GM12878 (cell line): ENCODE measurements around the gene YBX2. TPM values are rescaled to one million over a fixed set of nuclear protein-coding genes. Genes with fewer than 3 reads are reported as not detected.
A peak's percentile ranks its signal among the peaks of the same experiment; 100 is the strongest.

Experiments used
- ATAC-seq: fragments of 200-7000 bp; cut with Tn5 transposase; 3 replicates; pipeline ENCODE4 v1.9.1; 2020; ENCODE audit warnings: mild to moderate bottlenecking, moderate library complexity
- BruUV-seq: library from RNA; stranded (reverse); fragments of 400-500 nt; replicated peaks from 2 replicates; lab custom pipeline; 2021; lab: Mats Ljungman, UMichigan
- CTCF ChIA-PET: fragments of 300-600 bp; sonication (Branson Sonifier 250); formaldehyde crosslinking; extraction: SDS; loops from one replicate; lab custom pipeline; 2021; ENCODE audit warnings: inconsistent platforms; lab: Yijun Ruan, JAX
- POLR2A ChIA-PET: fragments of 350-600 bp; formaldehyde crosslinking; extraction: SDS; loops from one replicate; lab custom pipeline; 2021; ENCODE audit warnings: inconsistent platforms; lab: Charles Lee
- RAD21 ChIA-PET: fragments of 300-600 bp; sonication (Branson Sonifier 250); formaldehyde crosslinking; loops from one replicate; lab custom pipeline; 2023; ENCODE audit warnings: antibody characterized with exemption; ENCODE audit not compliant: unreplicated experiment; lab: Charles Lee
- SMC1A ChIA-PET: fragments of 300-600 bp; sonication (Branson Sonifier 250); formaldehyde crosslinking; loops from one replicate; lab custom pipeline; 2023; ENCODE audit not compliant: unreplicated experiment, uncharacterized antibody; lab: Charles Lee
- DNase-seq: peaks from one replicate; pipeline ENCODE4 v3.0.0-alpha.2; 2011; ENCODE audit warnings: low read depth, low spot score
- FAIRE-seq: peaks from 3 replicates; lab custom pipeline; 2011; peaks lifted over from hg19 to GRCh38; lab: Jason Lieb, UNC
- H2AFZ ChIP-seq: 2 replicates; pipeline ENCODE4 v1.6.0; 2011; ENCODE audit warnings: low read depth, low read length, control low read depth; ENCODE audit not compliant: control insufficient read depth
- H3K27ac ChIP-seq: 2 replicates; pipeline ENCODE4 v1.5.1; 2011; ENCODE audit warnings: control low read depth; ENCODE audit not compliant: control insufficient read depth, insufficient read depth
- H3K27me3 ChIP-seq, 2 experiments: replicated peaks in 1 of 2; 2 replicates each; pipeline versions ENCODE4 v1.6.0 to v1.6.1; 2011; ENCODE audit warnings: low read length in 1 of 2; ENCODE audit not compliant: control insufficient read depth in 2 of 2, insufficient read depth in 2 of 2
- H3K36me3 ChIP-seq, 2 experiments: 2 replicates each; pipeline ENCODE4 v1.5.1; 2011; ENCODE audit warnings: low read length in 1 of 2; ENCODE audit not compliant: control insufficient read depth in 2 of 2, insufficient read depth in 2 of 2
- H3K4me1 ChIP-seq: 2 replicates; pipeline ENCODE4 v1.6.1; 2011; ENCODE audit warnings: mild to moderate bottlenecking, low read length, moderate library complexity, mixed read lengths; ENCODE audit not compliant: control insufficient read depth, insufficient read depth
- H3K4me2 ChIP-seq: 2 replicates; pipeline ENCODE4 v1.6.0; 2011; ENCODE audit warnings: control low read depth; ENCODE audit not compliant: control insufficient read depth, insufficient read depth
- H3K4me3 ChIP-seq: fragments of 200-600 bp; sonication (generic); 2 replicates; pipeline ENCODE4 v1.5.1; 2016
- H3K79me2 ChIP-seq: 2 replicates; pipeline ENCODE4 v1.6.0; 2011; ENCODE audit warnings: low read length; ENCODE audit not compliant: control insufficient read depth, insufficient read depth
- H3K9ac ChIP-seq: 2 replicates; pipeline ENCODE4 v1.8.0; 2011; ENCODE audit warnings: low read length, control low read depth, mixed read lengths; ENCODE audit not compliant: control insufficient read depth, insufficient read depth
- H3K9me3 ChIP-seq: replicated peaks from 3 replicates; pipeline ENCODE4 v1.5.1; 2011; ENCODE audit warnings: mild to moderate bottlenecking, low read length; ENCODE audit not compliant: control insufficient read depth, insufficient read depth
- H4K20me1 ChIP-seq: 2 replicates; pipeline ENCODE4 v1.6.0; 2011; ENCODE audit not compliant: control insufficient read depth, insufficient read depth
- CHD1 ChIP-seq: IDR thresholded peaks from 2 replicates; pipeline ENCODE4 v1.6.1; 2012; ENCODE audit warnings: low read depth, low read length, improper control_type of control experiment
- CHD4 ChIP-seq: fragments of 200-600 bp; sonication (generic); IDR thresholded peaks from 2 replicates; pipeline ENCODE4 v1.6.1; 2016; ENCODE audit warnings: mild to moderate bottlenecking
- CREM ChIP-seq: IDR thresholded peaks from 2 replicates; pipeline ENCODE4 v1.6.1; 2014; ENCODE audit warnings: antibody characterized with exemption, low read depth
- FOS ChIP-seq: IDR thresholded peaks from 3 replicates; pipeline ENCODE4 v1.6.1; 2011; ENCODE audit warnings: borderline replicate concordance; ENCODE audit not compliant: insufficient read length; ENCODE audit errors: extremely low read depth
- FOXK2 ChIP-seq: fragments of 450-650 bp; IDR thresholded peaks from 2 replicates; pipeline ENCODE4 v1.6.1; 2017; ENCODE audit warnings: mild to moderate bottlenecking, moderate library complexity
- HDAC6 ChIP-seq: fragments of 200-600 bp; sonication (generic); IDR thresholded peaks from one replicate; pipeline ENCODE4 v1.8.0; 2017; ENCODE audit warnings: antibody characterized with exemption; ENCODE audit not compliant: unreplicated experiment
- IRF4 ChIP-seq: IDR thresholded peaks from 2 replicates; pipeline ENCODE4 v1.6.1; 2011; ENCODE audit warnings: low read depth, low read length
- MEF2A ChIP-seq: IDR thresholded peaks from 2 replicates; pipeline ENCODE4 v1.6.1; 2011; ENCODE audit warnings: low read depth, mild to moderate bottlenecking, low read length, moderate library complexity; ENCODE audit not compliant: insufficient read depth
- MEF2B ChIP-seq: fragments of 450-650 bp; IDR thresholded peaks from 2 replicates; pipeline ENCODE4 v1.6.1; 2018; ENCODE audit warnings: mild to moderate bottlenecking, moderate library complexity; ENCODE audit not compliant: partially characterized antibody, poor library complexity, severe bottlenecking
- NFXL1 ChIP-seq: fragments of 450-650 bp; IDR thresholded peaks from 2 replicates; pipeline ENCODE4 v1.6.1; 2017; ENCODE audit warnings: antibody characterized with exemption, mild to moderate bottlenecking, borderline replicate concordance
- RAD21 ChIP-seq: IDR thresholded peaks from 2 replicates; pipeline ENCODE4 v1.6.1; 2011; ENCODE audit warnings: mild to moderate bottlenecking, low read depth, low read length, moderate library complexity; ENCODE audit not compliant: insufficient read depth
- RB1 ChIP-seq: fragments of 450-650 bp; formaldehyde crosslinking; IDR thresholded peaks from 2 replicates; pipeline ENCODE4 v1.6.1; 2017; ENCODE audit warnings: mild to moderate bottlenecking, borderline replicate concordance
- RELA ChIP-seq: fragments of 450-650 bp; IDR thresholded peaks from 2 replicates; pipeline ENCODE4 v1.8.0; 2014; ENCODE audit warnings: borderline replicate concordance; ENCODE audit not compliant: partially characterized antibody
- SIX5 ChIP-seq: IDR thresholded peaks from 2 replicates; pipeline ENCODE4 v1.6.1; 2011; ENCODE audit warnings: mild to moderate bottlenecking, low read depth, low read length, moderate library complexity; ENCODE audit not compliant: severe bottlenecking
- SMAD1 ChIP-seq: fragments of 450-650 bp; IDR thresholded peaks from 2 replicates; pipeline ENCODE4 v1.6.1; 2018; ENCODE audit warnings: mild to moderate bottlenecking, low read depth; ENCODE audit not compliant: partially characterized antibody
- SMAD5 ChIP-seq: IDR thresholded peaks from 2 replicates; pipeline ENCODE4 v1.6.1; 2016; ENCODE audit warnings: antibody characterized with exemption, low read depth
- SUZ12 ChIP-seq: fragments of 200-600 bp; sonication (generic); IDR thresholded peaks from one replicate; pipeline ENCODE4 v1.6.1; 2018; ENCODE audit warnings: antibody characterized with exemption, mild to moderate bottlenecking; ENCODE audit not compliant: unreplicated experiment
- TARDBP ChIP-seq: IDR thresholded peaks from 2 replicates; pipeline ENCODE4 v1.6.1; 2016; ENCODE audit warnings: borderline replicate concordance
- TBL1XR1 ChIP-seq: IDR thresholded peaks from 2 replicates; pipeline ENCODE4 v1.6.1; 2012; ENCODE audit warnings: low read depth, low read length, improper control_type of control experiment
- ZNF217 ChIP-seq: fragments of 450-650 bp; IDR thresholded peaks from 2 replicates; pipeline ENCODE4 v1.6.1; 2017; ENCODE audit warnings: antibody characterized with exemption, mild to moderate bottlenecking
- ZNF24 ChIP-seq: fragments of 450-650 bp; IDR thresholded peaks from 2 replicates; pipeline ENCODE4 v1.6.1; 2017; ENCODE audit warnings: antibody characterized with exemption, mild to moderate bottlenecking
- WGBS: methylation state at CpG from one replicate; pipeline ENCODE4 v1.1.6; 2016; ENCODE audit warnings: low lambda C conversion rate; ENCODE audit not compliant: insufficient replicate concordance, insufficient coverage; ENCODE audit errors: missing lambda C conversion rate; 5-methylcytosine and 5-hydroxymethylcytosine counted together
- in situ Hi-C: fragments of 300-500 bp; cut with MboI; formaldehyde crosslinking; loops from 9 replicates; pipeline ENCODE4 v1.14.3; 2018; ENCODE audit warnings: mixed read lengths
- intact Hi-C: fragments of 100-400 bp; cut with micrococcal nuclease; formaldehyde crosslinking; loops from one replicate; pipeline ENCODE4 v1.14.2; 2022; ENCODE audit not compliant: unreplicated experiment
- polyA plus RNA-seq, 11 experiments: library from polyadenylated mRNA; depleted of rRNA in 4 of 11; unstranded in 6 of 11; stranded (reverse) in 5 of 11; fragments of >200 nt; fragmentation: Nextera tagmentation in 4 of 11; fragmentation: Illumina TruSeq in 1 of 11; extraction: Ambion mirVana in 4 of 11; extraction: Trizol in 1 of 11; gene quantifications; 1 replicate in 1 of 11; 2 replicates in 10 of 11; pipeline versions ENCODE4 v1.2.1 to v1.2.3, GENCODE V29; 2011 to 2016; ENCODE audit warnings: inconsistent platforms in 2 of 11, missing spikeins in 2 of 11, low read depth in 1 of 11
- total RNA-seq, 4 experiments: library from RNA; depleted of rRNA in 3 of 4; stranded (reverse); fragments of >200 nt in 3 of 4; fragmentation: Illumina TruSeq in 1 of 4; extraction: Trizol in 1 of 4; gene quantifications; 2 replicates each; pipeline versions ENCODE4 v1.2.1 to v1.2.3, GENCODE V29; 2013 to 2021
- TF ChIP-seq, protein P1 (sequence below): IDR thresholded peaks from 2 replicates; pipeline ENCODE4 v1.6.1; 2011; ENCODE audit warnings: borderline replicate concordance, low read depth, mild to moderate bottlenecking, moderate library complexity, mixed read lengths, low read length; ENCODE audit not compliant: insufficient read depth; ENCODE audit errors: extremely low read length
- TF ChIP-seq, protein P2 (sequence below): fragments of 450-650 bp; IDR thresholded peaks from 2 replicates; pipeline ENCODE4 v1.6.1; 2017; ENCODE audit warnings: borderline replicate concordance

The YBX2 gene
- total and polyA plus RNA-seq, 10 of the 15 experiments (the other 5 are each of a cell fraction or from before 2014, with no cell fraction given): not detected

DNA sequence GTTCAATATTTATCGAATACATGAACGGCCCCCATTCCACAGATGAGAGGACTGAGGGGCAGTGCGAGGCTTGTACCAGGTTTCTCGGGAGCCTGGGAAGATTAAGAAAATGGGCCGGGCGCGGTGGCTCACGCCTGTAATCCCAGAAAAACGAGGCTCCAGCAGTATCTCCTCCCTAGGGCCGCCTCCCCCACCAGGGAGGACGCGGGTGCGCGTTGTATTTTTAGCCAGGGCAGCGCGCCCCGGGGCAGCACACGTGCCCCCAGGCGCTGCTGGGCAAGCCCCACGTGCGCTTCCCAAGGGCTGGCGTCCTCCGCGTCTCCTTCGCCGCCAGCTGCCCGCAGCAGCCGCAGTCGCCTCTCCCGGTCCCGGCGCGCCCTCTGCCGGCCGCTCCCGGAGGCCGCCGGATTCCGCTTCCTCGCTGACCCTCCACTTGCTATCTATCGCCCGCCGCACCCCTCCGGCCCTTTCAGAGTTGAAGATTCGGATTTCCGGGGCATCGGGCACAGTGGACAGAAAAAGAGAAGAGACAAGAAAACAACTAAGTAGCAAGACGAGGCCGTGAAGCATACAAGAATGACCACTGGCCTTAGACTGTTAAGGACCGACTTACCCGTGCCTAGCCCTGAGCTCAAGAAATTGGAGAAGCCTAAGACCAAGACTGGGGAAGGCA is 1.9 kb upstream of the YBX2 start:
- ChIA-PET CTCF (interaction anchor here (0.6 to 5.7 kb wide), 31 partner anchors 9 to 318 kb away, joined by 3 to 102 read pairs (median 4); partner anchors contain the start of genes ACADVL, ACAP1, DLG4 and DVL2), POLR2A (interaction anchor here (0.9 to 1.7 kb wide), 5 partner anchors 14 to 76 kb away, joined by 3 to 4 read pairs (median 3); partner anchors contain the start of genes ACAP1 and SLC2A4), SMC1A (interaction anchor here (0.7 to 2.4 kb wide), 12 partner anchors 9 to 251 kb away, joined by 3 to 19 read pairs (median 6); partner anchors contain the start of gene SLC2A4), RAD21 (interaction anchor here (0.7 to 2.1 kb wide), 14 partner anchors 9 to 252 kb away, joined by 3 to 44 read pairs (median 6); partner anchors contain the start of genes ACADVL, ACAP1, DLG4 and GABARAP)
- Histone ChIP-seq H3K79me2 (no peaks in the 10 kb centered on the region), H3K9me3 (no peaks in the 10 kb centered on the region), H3K36me3 (no peaks in the 10 kb centered on the region), H3K9ac (no peak overlapping the region), H3K27ac (no peak overlapping the region), H3K4me1 (peaks cover 3% of the 10 kb centered on the region), H3K27me3 (peaks cover 3 to 5% of the 10 kb centered on the region in 2 experiments), H3K4me3 (peak overlapping the region; percentile 11; the same call in 1 of the 2 replicates), H4K20me1 (no peaks in the 10 kb centered on the region), H2AFZ (peak overlapping the region; percentile 64), H3K4me2 (peak overlapping the region; percentile 71)
- peak; percentile 89 for ATAC-seq
- 6% methylated on average over 51 of the region's 51 CpGs for WGBS
- no TSS peak for BruUV-seq
- DNase-seq: no peak
- no peak for FAIRE-seq
- in situ Hi-C loops (loop anchor here (5.0 kb wide), 1 partner anchor 254 kb away; the partner anchor contains the start of gene SLC16A11), intact Hi-C loops (loop anchor here (1.0 to 5.0 kb wide), 3 partner anchors 16 to 252 kb away; partner anchors contain the start of gene SLC16A11)
- TF ChIP-seq, protein P1, sequence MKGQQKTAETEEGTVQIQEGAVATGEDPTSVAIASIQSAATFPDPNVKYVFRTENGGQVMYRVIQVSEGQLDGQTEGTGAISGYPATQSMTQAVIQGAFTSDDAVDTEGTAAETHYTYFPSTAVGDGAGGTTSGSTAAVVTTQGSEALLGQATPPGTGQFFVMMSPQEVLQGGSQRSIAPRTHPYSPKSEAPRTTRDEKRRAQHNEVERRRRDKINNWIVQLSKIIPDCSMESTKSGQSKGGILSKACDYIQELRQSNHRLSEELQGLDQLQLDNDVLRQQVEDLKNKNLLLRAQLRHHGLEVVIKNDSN: peak; percentile 34
- no peak for TF ChIP-seq MEF2A
- TF ChIP-seq SUZ12: no peak
- TF ChIP-seq CHD1: no peak
- TF ChIP-seq CREM: no peak
- no peak for TF ChIP-seq FOS
- no peak for TF ChIP-seq CHD4
- TF ChIP-seq SIX5: no peak
- TF ChIP-seq HDAC6: no peak
- TF ChIP-seq RELA: peak; percentile 23
- no peak for TF ChIP-seq FOXK2
- TF ChIP-seq SMAD1: no peak
- no peak for TF ChIP-seq TBL1XR1
- TF ChIP-seq IRF4: no peak
- TF ChIP-seq MEF2B: no peak
- TF ChIP-seq RB1: no peak; the same call in 1 of the 2 replicates
- no peak for TF ChIP-seq SMAD5
- peak; percentile 74 for TF ChIP-seq RAD21
- no peak for TF ChIP-seq ZNF24
- TF ChIP-seq, protein P2, sequence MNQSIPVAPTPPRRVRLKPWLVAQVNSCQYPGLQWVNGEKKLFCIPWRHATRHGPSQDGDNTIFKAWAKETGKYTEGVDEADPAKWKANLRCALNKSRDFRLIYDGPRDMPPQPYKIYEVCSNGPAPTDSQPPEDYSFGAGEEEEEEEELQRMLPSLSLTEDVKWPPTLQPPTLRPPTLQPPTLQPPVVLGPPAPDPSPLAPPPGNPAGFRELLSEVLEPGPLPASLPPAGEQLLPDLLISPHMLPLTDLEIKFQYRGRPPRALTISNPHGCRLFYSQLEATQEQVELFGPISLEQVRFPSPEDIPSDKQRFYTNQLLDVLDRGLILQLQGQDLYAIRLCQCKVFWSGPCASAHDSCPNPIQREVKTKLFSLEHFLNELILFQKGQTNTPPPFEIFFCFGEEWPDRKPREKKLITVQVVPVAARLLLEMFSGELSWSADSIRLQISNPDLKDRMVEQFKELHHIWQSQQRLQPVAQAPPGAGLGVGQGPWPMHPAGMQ: no peak
- no peak for TF ChIP-seq NFXL1
- TF ChIP-seq TARDBP: no peak
- no peak for TF ChIP-seq ZNF217
